ENCODE data around the gene ELOVL1. TPM values are rescaled to one million over a fixed set of nuclear protein-coding genes. Genes with fewer than 3 reads are reported as not detected.
"Not testable (repeated sequence)": the region's sequence is repeated elsewhere in the genome, so short reads cannot be mapped to it uniquely, and the experiment has no call there.

ELOVL1 gene
- polyA plus RNA-seq, 1 donor, result 68.7 TPM

DNA sequence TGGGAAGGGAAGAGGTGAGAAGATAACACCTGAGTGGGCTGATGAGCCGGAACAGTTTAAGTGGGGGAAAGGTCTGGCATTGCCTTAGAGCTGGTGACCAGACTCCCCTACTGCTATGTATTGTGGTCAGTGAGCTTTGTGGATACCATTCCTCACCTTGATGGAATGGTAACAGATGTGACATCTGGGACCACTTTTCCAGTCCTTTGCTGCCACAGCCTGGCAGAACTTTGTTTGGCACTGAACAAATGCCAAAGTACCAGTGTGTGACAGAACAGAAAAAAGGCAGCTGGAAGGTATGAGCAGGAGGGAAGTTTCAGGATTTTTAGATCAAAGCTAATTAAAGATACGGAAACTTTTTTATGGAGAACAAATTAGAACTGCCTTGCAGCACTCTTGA lies 15.6 kb upstream of the ELOVL1 start:
- H3K9me3 ChIP-seq (ENCODE audit: control insufficient read depth, low read depth, low read length), result no peaks in the 10 kb centered on the region
- WGBS (ENCODE audit: insufficient coverage, low lambda C conversion rate), result 100% methylated on average over 1 of the region's 2 CpGs
- H3K4me1 ChIP-seq (ENCODE audit: control insufficient read depth, insufficient read depth, low read length), result no peaks in the 10 kb centered on the region
- peaks cover 57% of the 10 kb centered on the region for H3K36me3 ChIP-seq (ENCODE audit: control insufficient read depth, insufficient read depth, low read length)
- H3K4me3 ChIP-seq (ENCODE audit: low read length), result no peak overlapping the region
- H3K27ac ChIP-seq (ENCODE audit: low read length), result no peak overlapping the region
- no peak for DNase-seq
- H3K27me3 ChIP-seq (ENCODE audit: control insufficient read depth, insufficient read depth, low read length), result no peaks in the 10 kb centered on the region

DNA sequence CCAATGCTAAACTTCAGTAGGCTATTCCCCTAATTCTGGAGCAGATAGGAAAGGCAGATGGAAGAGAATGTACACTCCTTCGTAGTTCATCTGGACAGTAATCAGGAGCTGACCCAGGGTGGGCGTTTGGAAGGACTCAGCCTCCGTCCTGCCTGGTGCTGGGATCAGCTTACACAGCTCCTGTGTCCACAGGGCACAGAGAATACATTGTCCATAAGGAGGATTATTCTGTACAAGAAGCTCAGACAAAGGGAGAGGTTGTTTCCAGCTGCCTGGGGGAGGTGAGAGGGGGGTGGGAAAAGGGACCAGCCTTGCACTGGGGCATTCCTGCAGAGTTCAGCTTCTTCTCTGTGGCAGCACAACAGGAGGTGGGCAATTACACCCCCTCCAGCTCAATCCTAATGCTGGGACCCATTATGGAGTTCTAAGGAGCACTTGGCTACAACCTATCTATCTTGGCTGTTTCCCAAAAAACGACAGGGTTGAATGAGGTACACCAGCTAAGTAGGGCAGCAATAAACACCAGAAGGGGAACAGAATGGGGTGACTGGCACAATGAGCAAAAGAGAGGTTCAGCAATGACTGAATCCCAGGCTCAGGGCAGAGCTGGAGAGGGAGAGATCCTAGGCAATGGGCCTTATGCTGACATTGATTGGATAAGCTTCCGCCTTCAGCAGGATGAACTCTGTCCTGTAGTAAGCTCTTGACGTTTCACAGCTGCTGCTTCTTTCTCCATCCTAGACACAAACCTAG lies 14.4 kb upstream of the ELOVL1 start:
- Histone ChIP-seq H3K36me3 (ENCODE audit: control insufficient read depth, insufficient read depth, low read length) (peaks cover 50% of the 10 kb centered on the region), H3K4me3 (ENCODE audit: low read length) (no peak overlapping the region), H3K27me3 (ENCODE audit: control insufficient read depth, insufficient read depth, low read length) (no peaks in the 10 kb centered on the region), H3K9me3 (ENCODE audit: control insufficient read depth, low read depth, low read length) (no peaks in the 10 kb centered on the region), H3K27ac (ENCODE audit: low read length) (no peak overlapping the region), H3K4me1 (ENCODE audit: control insufficient read depth, insufficient read depth, low read length) (no peaks in the 10 kb centered on the region)
- DNase-seq, result peak in 1 of 2 donors; percentile 30
- no CpG with 5 or more reads among the region's 6 CpGs for WGBS (ENCODE audit: insufficient coverage, low lambda C conversion rate)

DNA sequence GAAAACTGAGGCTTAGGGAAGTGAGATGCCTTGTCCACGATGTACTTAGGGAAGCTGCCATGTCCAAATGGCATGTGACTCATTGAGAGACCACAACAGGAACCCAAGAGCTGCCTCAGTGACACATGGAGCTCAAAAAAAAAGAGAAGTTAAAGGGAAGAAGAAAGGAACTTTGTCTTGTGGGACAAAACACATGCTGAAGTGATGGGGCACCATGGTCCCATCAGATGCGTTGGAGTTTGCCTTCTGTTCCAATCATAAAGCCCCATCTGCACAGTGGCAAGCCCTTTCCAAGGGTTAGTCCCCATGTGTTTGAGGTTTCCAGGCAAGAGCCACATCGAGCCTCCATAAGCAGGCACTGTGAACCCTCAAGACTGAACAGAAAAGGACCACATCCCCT lies 13.8 kb upstream of the ELOVL1 start:
- Histone ChIP-seq H3K27me3 (ENCODE audit: control insufficient read depth, insufficient read depth, low read length) (no peaks in the 10 kb centered on the region), H3K36me3 (ENCODE audit: control insufficient read depth, insufficient read depth, low read length) (peaks cover 44% of the 10 kb centered on the region), H3K9me3 (ENCODE audit: control insufficient read depth, low read depth, low read length) (no peaks in the 10 kb centered on the region), H3K4me3 (ENCODE audit: low read length) (no peak overlapping the region), H3K27ac (ENCODE audit: low read length) (no peak overlapping the region), H3K4me1 (ENCODE audit: control insufficient read depth, insufficient read depth, low read length) (no peaks in the 10 kb centered on the region)
- DNase-seq, result no peak
- 100% methylated on average over 1 of the region's 3 CpGs for WGBS (ENCODE audit: insufficient coverage, low lambda C conversion rate)

DNA sequence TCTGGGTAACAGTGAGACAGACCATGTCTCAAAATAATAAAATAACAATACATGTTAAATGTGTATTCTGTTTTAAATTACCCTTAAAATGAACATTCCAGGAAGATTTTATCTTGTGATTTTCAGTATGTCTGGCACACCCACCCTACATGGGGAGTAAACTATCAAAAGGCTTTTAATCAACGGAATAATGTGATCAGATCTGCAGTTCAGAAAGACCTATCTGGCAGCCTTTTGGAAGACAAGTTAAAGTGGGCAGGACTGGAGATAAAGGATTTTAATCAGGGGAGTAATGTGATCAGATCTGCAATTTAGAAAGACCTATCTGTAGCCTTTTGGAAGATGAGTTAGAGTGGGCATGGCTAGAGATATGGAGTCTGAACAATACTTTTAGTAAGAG lies 11.7 kb upstream of the ELOVL1 start:
- no peaks in the 10 kb centered on the region for H3K4me1 ChIP-seq (ENCODE audit: control insufficient read depth, insufficient read depth, low read length)
- no peak overlapping the region for H3K4me3 ChIP-seq (ENCODE audit: low read length)
- no peak overlapping the region for H3K27ac ChIP-seq (ENCODE audit: low read length)
- H3K27me3 ChIP-seq (ENCODE audit: control insufficient read depth, insufficient read depth, low read length), result no peaks in the 10 kb centered on the region
- no peak for DNase-seq
- WGBS (ENCODE audit: insufficient coverage, low lambda C conversion rate), result 80% methylated on average over 1 of the region's 1 CpG
- H3K36me3 ChIP-seq (ENCODE audit: control insufficient read depth, insufficient read depth, low read length), result peaks cover 22% of the 10 kb centered on the region
- H3K9me3 ChIP-seq (ENCODE audit: control insufficient read depth, low read depth, low read length), result no peaks in the 10 kb centered on the region

DNA sequence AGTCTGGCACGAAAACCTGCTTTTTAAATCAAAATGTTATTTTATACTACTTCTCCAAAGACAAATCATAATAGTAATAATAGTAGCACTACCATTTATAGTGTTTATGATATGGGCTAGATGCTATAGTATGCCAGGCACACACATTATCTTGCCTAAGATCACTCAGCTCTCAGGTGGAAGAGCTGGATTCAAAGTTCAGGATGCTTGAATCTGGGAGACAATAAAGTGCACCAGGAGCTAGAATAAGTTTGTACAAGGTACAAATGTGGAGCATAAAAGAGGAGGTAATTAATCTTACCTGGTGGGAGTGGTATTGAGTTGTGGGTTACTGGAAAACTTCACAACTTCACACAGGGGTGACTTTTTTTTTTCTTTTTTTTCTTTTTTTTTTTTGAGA lies 10.0 kb upstream of the ELOVL1 start:
- no CpG with 5 or more reads among the region's 1 CpG for WGBS (ENCODE audit: insufficient coverage, low lambda C conversion rate)
- H3K27ac ChIP-seq (ENCODE audit: low read length), result no peak overlapping the region
- no peaks in the 10 kb centered on the region for H3K9me3 ChIP-seq (ENCODE audit: control insufficient read depth, low read depth, low read length)
- no peaks in the 10 kb centered on the region for H3K4me1 ChIP-seq (ENCODE audit: control insufficient read depth, insufficient read depth, low read length)
- DNase-seq, result no peak
- no peak overlapping the region for H3K4me3 ChIP-seq (ENCODE audit: low read length)
- no peaks in the 10 kb centered on the region for H3K27me3 ChIP-seq (ENCODE audit: control insufficient read depth, insufficient read depth, low read length)
- peaks cover 7% of the 10 kb centered on the region for H3K36me3 ChIP-seq (ENCODE audit: control insufficient read depth, insufficient read depth, low read length)

DNA sequence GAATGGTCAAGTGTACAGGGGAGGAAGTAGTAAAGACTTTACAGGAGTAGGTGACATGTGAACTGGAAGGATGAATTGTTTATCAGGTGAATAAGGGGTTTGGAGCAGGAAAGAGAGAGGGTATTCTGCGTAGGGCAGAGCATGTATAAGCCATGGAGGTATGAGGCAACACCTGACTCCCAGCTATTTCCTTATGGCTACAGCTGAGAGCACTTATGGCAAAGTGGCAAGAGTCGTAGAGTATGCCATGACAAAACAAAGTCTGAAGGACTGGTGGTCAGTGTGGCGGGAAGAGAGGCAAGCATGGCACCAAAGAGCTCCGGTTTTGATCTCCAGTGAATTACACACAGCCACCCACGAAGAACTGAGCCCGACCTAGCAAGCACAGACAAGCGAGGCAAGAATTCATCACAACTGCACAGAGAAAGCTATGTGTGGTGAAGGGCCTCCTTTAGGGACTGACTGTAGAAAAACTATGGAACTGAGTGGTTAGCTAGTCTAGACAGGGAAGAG lies 9.0 kb upstream of the ELOVL1 start:
- no peaks in the 10 kb centered on the region for H3K9me3 ChIP-seq (ENCODE audit: control insufficient read depth, low read depth, low read length)
- no CpG with 5 or more reads among the region's 7 CpGs for WGBS (ENCODE audit: insufficient coverage, low lambda C conversion rate)
- no peak overlapping the region for H3K4me3 ChIP-seq (ENCODE audit: low read length)
- no peaks in the 10 kb centered on the region for H3K27me3 ChIP-seq (ENCODE audit: control insufficient read depth, insufficient read depth, low read length)
- H3K36me3 ChIP-seq (ENCODE audit: control insufficient read depth, insufficient read depth, low read length), result peaks cover 4% of the 10 kb centered on the region
- no peak overlapping the region for H3K27ac ChIP-seq (ENCODE audit: low read length)
- no peak for DNase-seq
- H3K4me1 ChIP-seq (ENCODE audit: control insufficient read depth, insufficient read depth, low read length), result no peaks in the 10 kb centered on the region

DNA sequence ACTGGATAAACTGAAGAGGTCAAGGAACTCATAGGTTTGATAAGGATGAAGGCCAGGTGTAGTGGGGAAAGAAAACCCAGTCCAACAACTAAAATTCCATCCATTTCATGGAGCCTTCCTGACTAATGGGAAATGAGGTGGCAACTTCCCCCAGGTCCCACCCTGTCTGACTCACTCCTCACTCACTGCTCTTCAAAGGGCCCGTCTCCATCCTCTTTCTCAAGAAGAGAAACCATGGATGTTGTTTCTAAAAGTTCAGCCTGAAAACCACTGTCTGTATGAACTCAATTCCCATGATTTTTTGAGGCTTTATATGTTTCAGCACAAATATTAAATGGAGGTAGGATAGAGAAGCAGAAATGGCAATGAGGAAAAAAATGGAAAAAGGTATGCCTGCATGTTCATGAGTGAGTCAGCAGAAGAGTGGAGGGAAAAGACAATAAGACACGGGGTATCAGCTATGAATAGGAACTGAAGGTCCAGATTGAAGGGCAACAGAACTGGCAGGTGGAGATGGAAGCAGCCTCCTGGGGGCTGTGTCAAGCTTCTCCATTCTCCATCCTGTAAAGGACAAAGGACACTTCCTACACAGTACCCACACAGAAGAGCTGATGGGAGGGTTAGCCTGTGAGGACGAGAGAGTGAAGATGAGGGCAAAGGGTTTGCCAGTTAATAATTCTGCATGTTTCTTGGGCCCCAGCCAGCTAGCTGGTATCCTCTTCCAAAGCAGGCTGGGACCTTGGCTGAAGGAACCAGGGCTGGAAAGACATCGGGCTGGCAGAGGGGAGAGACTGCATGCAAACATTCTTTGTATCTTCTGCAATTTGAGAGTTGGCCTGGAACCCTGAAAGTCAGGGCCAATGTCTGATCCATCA lies 5.5 kb upstream of the ELOVL1 start:
- H3K4me3 ChIP-seq (ENCODE audit: low read length), result no peak overlapping the region
- no peak overlapping the region for H3K27ac ChIP-seq (ENCODE audit: low read length)
- 67% methylated on average over 1 of the region's 4 CpGs for WGBS (ENCODE audit: insufficient coverage, low lambda C conversion rate)
- no peaks in the 10 kb centered on the region for H3K36me3 ChIP-seq (ENCODE audit: control insufficient read depth, insufficient read depth, low read length)
- H3K9me3 ChIP-seq (ENCODE audit: control insufficient read depth, low read depth, low read length), result no peaks in the 10 kb centered on the region
- H3K27me3 ChIP-seq (ENCODE audit: control insufficient read depth, insufficient read depth, low read length), result no peaks in the 10 kb centered on the region
- peaks cover 8% of the 10 kb centered on the region for H3K4me1 ChIP-seq (ENCODE audit: control insufficient read depth, insufficient read depth, low read length)
- DNase-seq, result no peak

DNA sequence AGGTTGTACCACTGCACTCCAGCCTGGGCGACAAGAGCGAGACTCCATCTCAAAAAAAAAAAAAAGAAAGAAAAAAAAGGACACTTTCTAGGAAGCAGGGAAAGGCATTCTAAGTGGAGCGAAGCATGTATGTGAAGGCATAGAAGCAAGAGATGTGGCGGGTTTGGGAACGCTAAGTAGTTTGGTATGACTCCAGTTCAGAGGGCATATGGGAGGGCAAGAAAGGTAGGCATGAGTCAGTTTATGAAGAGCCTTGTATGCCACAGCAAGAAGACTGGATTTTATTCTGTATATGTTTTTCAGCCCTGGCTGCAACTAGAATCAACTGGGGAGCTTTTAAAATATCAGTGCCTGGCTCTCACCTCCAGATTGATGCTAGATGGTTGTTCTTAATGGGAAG lies 4.4 kb upstream of the ELOVL1 start:
- H3K4me3 ChIP-seq (ENCODE audit: low read length), result no peak overlapping the region
- no peak for DNase-seq
- H3K9me3 ChIP-seq (ENCODE audit: control insufficient read depth, low read depth, low read length), result no peaks in the 10 kb centered on the region
- no peaks in the 10 kb centered on the region for H3K36me3 ChIP-seq (ENCODE audit: control insufficient read depth, insufficient read depth, low read length)
- no peaks in the 10 kb centered on the region for H3K27me3 ChIP-seq (ENCODE audit: control insufficient read depth, insufficient read depth, low read length)
- H3K27ac ChIP-seq (ENCODE audit: low read length), result no peak overlapping the region
- peaks cover 10% of the 10 kb centered on the region for H3K4me1 ChIP-seq (ENCODE audit: control insufficient read depth, insufficient read depth, low read length)
- WGBS (ENCODE audit: insufficient coverage, low lambda C conversion rate), result 100% methylated on average over 2 of the region's 5 CpGs

DNA sequence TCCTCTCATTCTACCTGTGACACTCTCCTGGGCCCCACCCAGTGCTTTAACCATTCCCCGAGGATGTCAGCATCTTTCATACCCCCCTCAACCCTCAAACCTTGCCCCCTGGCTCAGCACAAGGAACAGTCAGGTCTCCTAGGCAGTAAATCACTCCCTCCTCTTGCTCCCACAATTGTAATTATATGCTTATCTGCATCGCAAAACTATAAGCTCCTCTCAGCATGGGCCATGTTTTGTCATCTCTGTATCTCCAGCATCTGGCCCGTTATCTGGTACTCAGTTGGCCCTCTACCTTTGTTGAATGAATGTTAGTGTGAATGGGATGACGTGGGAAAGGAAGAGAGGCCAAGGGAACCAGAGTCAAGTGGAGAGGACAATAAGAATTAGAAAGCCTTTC lies 2.8 kb upstream of the ELOVL1 start:
- Histone ChIP-seq H3K9me3 (ENCODE audit: control insufficient read depth, low read depth, low read length) (no peaks in the 10 kb centered on the region), H3K27me3 (ENCODE audit: control insufficient read depth, insufficient read depth, low read length) (no peaks in the 10 kb centered on the region), H3K27ac (ENCODE audit: low read length) (no peak overlapping the region), H3K4me1 (ENCODE audit: control insufficient read depth, insufficient read depth, low read length) (peaks cover 24% of the 10 kb centered on the region), H3K4me3 (ENCODE audit: low read length) (no peak overlapping the region), H3K36me3 (ENCODE audit: control insufficient read depth, insufficient read depth, low read length) (peaks cover under 1% of the 10 kb centered on the region)
- DNase-seq, result no peak
- WGBS (ENCODE audit: insufficient coverage, low lambda C conversion rate), result 40% methylated on average over 1 of the region's 4 CpGs

DNA sequence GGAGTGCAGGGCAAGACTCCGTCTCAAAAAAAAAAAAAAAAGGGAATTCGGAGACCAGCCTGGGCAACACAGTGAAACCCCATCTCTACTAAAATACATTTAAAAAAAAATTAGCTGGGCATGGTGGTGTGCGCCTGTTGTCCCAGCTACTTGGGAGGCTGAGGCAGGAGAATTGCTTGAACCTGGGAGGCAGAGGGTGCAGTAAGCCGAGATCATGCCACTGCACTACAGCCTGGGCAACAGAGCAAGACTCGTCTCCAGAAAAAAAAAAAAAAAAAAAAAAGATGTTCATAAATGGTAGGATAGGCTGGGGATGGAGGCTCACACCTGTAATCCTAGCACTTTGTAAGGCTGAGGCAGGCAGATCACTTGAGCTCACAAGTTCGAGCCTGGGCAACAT lies 2.0 kb upstream of the ELOVL1 start:
- not testable (repeated sequence) for H3K27ac ChIP-seq (ENCODE audit: low read length); H3K4me3 ChIP-seq (ENCODE audit: low read length); H3K36me3 ChIP-seq (ENCODE audit: control insufficient read depth, insufficient read depth, low read length); H3K27me3 ChIP-seq (ENCODE audit: control insufficient read depth, insufficient read depth, low read length); DNase-seq; H3K9me3 ChIP-seq (ENCODE audit: control insufficient read depth, low read depth, low read length)
- 86% methylated on average over 1 of the region's 6 CpGs for WGBS (ENCODE audit: insufficient coverage, low lambda C conversion rate)
- peaks cover 27% of the 10 kb centered on the region for H3K4me1 ChIP-seq (ENCODE audit: control insufficient read depth, insufficient read depth, low read length)
